Measurements from ENCODE around the gene PHPT1.

DNA sequence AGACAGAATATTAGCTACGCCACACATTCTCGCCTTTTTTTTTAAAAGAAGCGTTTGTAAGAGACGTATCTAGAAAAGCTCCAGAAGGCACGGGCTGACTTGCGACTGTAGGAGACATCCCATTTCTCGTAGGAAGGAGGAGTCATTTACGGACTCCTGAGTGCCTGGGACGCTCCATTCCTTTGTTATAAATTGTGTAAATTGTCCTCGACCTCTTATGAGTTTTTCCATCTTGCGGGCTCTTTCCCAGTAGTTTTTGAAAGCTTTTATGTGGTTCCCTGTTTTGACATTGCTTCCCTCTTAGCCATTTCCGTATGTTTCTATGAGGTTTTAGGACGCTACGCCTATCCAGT is 40.4 kb upstream of the PHPT1 start:
- TF ChIP-seq, protein P1, sequence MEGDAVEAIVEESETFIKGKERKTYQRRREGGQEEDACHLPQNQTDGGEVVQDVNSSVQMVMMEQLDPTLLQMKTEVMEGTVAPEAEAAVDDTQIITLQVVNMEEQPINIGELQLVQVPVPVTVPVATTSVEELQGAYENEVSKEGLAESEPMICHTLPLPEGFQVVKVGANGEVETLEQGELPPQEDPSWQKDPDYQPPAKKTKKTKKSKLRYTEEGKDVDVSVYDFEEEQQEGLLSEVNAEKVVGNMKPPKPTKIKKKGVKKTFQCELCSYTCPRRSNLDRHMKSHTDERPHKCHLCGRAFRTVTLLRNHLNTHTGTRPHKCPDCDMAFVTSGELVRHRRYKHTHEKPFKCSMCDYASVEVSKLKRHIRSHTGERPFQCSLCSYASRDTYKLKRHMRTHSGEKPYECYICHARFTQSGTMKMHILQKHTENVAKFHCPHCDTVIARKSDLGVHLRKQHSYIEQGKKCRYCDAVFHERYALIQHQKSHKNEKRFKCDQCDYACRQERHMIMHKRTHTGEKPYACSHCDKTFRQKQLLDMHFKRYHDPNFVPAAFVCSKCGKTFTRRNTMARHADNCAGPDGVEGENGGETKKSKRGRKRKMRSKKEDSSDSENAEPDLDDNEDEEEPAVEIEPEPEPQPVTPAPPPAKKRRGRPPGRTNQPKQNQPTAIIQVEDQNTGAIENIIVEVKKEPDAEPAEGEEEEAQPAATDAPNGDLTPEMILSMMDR (conservative IDR thresholded peaks at IDR 0.05; ENCODE audit: low read depth in 2 of 2): no peak
- TF ChIP-seq EZH2phosphoT487 (IDR thresholded peaks at IDR 0.05; ENCODE audit: unreplicated experiment) (no peak), POLR2AphosphoS5 (IDR thresholded peaks at IDR 0.05; ENCODE audit: low read depth) (no peak)

All from GM23338 (cell line).